T-helper 2 cell (primary cell): ENCODE measurements around the gene KAT8.
"Not testable (repeated sequence)": the region's sequence is repeated elsewhere in the genome, so short reads cannot be mapped to it uniquely, and the experiment has no call there.

ENCODE experiments used
- DNase-seq, 5 experiments: peaks; one replicate each; pipeline versions ENCODE4 v3.0.0 to v3.0.0-alpha.2; 2012 to 2022

The KAT8 gene

GRCh38 chr16:31149332-31149731 lies 31.9 kb downstream of the KAT8 start:
- DNase-seq = no peak

- no peak for DNase-seq
These were observed 32.7 kb downstream of the KAT8 start, which contains the start of gene PRSS36 for GRCh38 chr16:31149894-31150890. TSS of gene PRSS36 (minus strand) at chr16:31150066. CDS start at chr16:31150035, 31 bp downstream.

- not testable (repeated sequence) for DNase-seq
These were observed 33.5 kb downstream of the KAT8 start for GRCh38 chr16:31150976-31151375.

GRCh38 chr16:31157136-31157535 lies 39.7 kb downstream of the KAT8 start:
- DNase-seq = no peak

GRCh38 chr16:31167315-31167714 lies 49.9 kb downstream of the KAT8 start:
- no peak for DNase-seq

GRCh38 chr16:31168848-31169247 lies 51.4 kb downstream of the KAT8 start:
- no peak for DNase-seq

- DNase-seq = not testable (repeated sequence)
These were observed 52.6 kb downstream of the KAT8 start for GRCh38 chr16:31170048-31170447.

- DNase-seq = peak in 4 of 5 experiments; percentile 17 to 89 (median 50)
These were observed 59.7 kb downstream of the KAT8 start for GRCh38 chr16:31177136-31177535.

GRCh38 chr16:31179219-31179746 lies 61.8 kb downstream of the KAT8 start:
- DNase-seq = no peak

GRCh38 chr16:31179747-31180459 lies 62.4 kb downstream of the KAT8 start, which contains the start of gene FUS:
TSS of gene FUS (plus strand) at chr16:31180139. CDS start at chr16:31180215, 76 bp downstream.
- DNase-seq = peak; percentile 81 to 94 (median 88)
